ENCODE data around the gene ST3GAL3. TPM values are rescaled to one million over a fixed set of nuclear protein-coding genes. Genes with fewer than 3 reads are reported as not detected.

Gene ST3GAL3
- total RNA-seq, 1 experiment from 2014 or later: 8.6 TPM

GRCh38 chr1:43688594-43689000 is 18.7 kb upstream of the ST3GAL3 start (continued):
- TF ChIP-seq ZNF512 (CRISPR knock-in tag; IDR thresholded peaks at IDR 0.05; ENCODE audit: borderline replicate concordance) (no peak), ZNF232 (CRISPR knock-in tag; IDR thresholded peaks at IDR 0.05) (no peak)

- DNase-seq (ENCODE audit: low spot score) (no peak), ATAC-seq (no peak)
- H3K36me3 Mint-ChIP-seq: peaks cover 90% of the 10 kb centered on the region
- no peak overlapping the region for H3K4me3 Mint-ChIP-seq
- no peak overlapping the region for H3K27ac Mint-ChIP-seq
- TF ChIP-seq ATF3 (CRISPR knock-in tag; conservative IDR thresholded peaks at IDR 0.05) (no peak), RELA (CRISPR knock-in tag; IDR thresholded peaks at IDR 0.05; ENCODE audit: borderline replicate concordance) (no peak), NR2C2 (CRISPR knock-in tag; IDR thresholded peaks at IDR 0.05) (no peak), MXD4 (CRISPR knock-in tag; IDR thresholded peaks at IDR 0.05; ENCODE audit: borderline replicate concordance) (no peak)
- ChIA-PET CTCF (no interaction called here), POLR2A (no interaction called here)
- no peaks in the 10 kb centered on the region for H3K4me1 Mint-ChIP-seq
- H3K27me3 Mint-ChIP-seq (ENCODE audit: low read depth): no peaks in the 10 kb centered on the region
- H3K9me3 Mint-ChIP-seq: no peaks in the 10 kb centered on the region
These were observed 18.0 kb upstream of the ST3GAL3 start for GRCh38 chr1:43689289-43689688.

- H3K4me3 Mint-ChIP-seq: no peak overlapping the region
- TF ChIP-seq CDX4 (CRISPR knock-in tag; IDR thresholded peaks at IDR 0.05; ENCODE audit: borderline replicate concordance): no peak
- CTCF ChIA-PET: interaction anchor here (1.1 to 1.6 kb wide), 3 partner anchors 13 to 242 kb away, joined by 3 to 4 read pairs (median 3); no protein-coding TSS in a partner anchor
- H3K27ac Mint-ChIP-seq: no peak overlapping the region
- H3K4me1 Mint-ChIP-seq: no peaks in the 10 kb centered on the region
- ATAC-seq (no peak), DNase-seq (ENCODE audit: low spot score) (no peak)
- H3K9me3 Mint-ChIP-seq: no peaks in the 10 kb centered on the region
- no peaks in the 10 kb centered on the region for H3K27me3 Mint-ChIP-seq (ENCODE audit: low read depth)
- peaks cover 63% of the 10 kb centered on the region; the same call in 1 of the 2 replicates for H3K36me3 Mint-ChIP-seq
- POLR2A ChIA-PET: no interaction called here
These were observed 15.2 kb upstream of the ST3GAL3 start for GRCh38 chr1:43691871-43692815.

- no peak for DNase-seq (ENCODE audit: low spot score)
- Mint-ChIP-seq H3K27ac (no peak overlapping the region), H3K36me3 (peaks cover 55% of the 10 kb centered on the region), H3K27me3 (ENCODE audit: low read depth) (no peaks in the 10 kb centered on the region), H3K4me3 (no peak overlapping the region), H3K9me3 (no peaks in the 10 kb centered on the region), H3K4me1 (no peaks in the 10 kb centered on the region)
- no peak for ATAC-seq
- ChIA-PET CTCF (interaction anchor here (1.1 to 1.6 kb wide), 3 partner anchors 11 to 241 kb away, joined by 3 to 4 read pairs (median 3); no protein-coding TSS in a partner anchor), POLR2A (no interaction called here)
- TF ChIP-seq FOXJ3 (CRISPR knock-in tag; IDR thresholded peaks at IDR 0.05; ENCODE audit: borderline replicate concordance) (no peak), NR1H2 (CRISPR knock-in tag; IDR thresholded peaks at IDR 0.05) (no peak), ZNF121 (CRISPR knock-in tag; IDR thresholded peaks at IDR 0.05) (no peak), ZNF263 (CRISPR knock-in tag; IDR thresholded peaks at IDR 0.05; ENCODE audit: low read depth) (no peak), ELF4 (CRISPR knock-in tag; IDR thresholded peaks at IDR 0.05; ENCODE audit: low read depth) (no peak), NFE2L1 (CRISPR knock-in tag; IDR thresholded peaks at IDR 0.05) (no peak), ETV6 (CRISPR knock-in tag; IDR thresholded peaks at IDR 0.05) (no peak), RELA (CRISPR knock-in tag; IDR thresholded peaks at IDR 0.05; ENCODE audit: borderline replicate concordance) (no peak), AFF4 (CRISPR knock-in tag; IDR thresholded peaks at IDR 0.05; ENCODE audit: borderline replicate concordance) (no peak), GRHL2 (CRISPR knock-in tag; IDR thresholded peaks at IDR 0.05; ENCODE audit: insufficient replicate concordance, severe bottlenecking) (no peak), MAX (CRISPR knock-in tag; IDR thresholded peaks at IDR 0.05) (no peak), USF2 (CRISPR knock-in tag; IDR thresholded peaks at IDR 0.05) (no peak), NR2C2 (CRISPR knock-in tag; IDR thresholded peaks at IDR 0.05) (no peak)
These were observed 14.0 kb upstream of the ST3GAL3 start for GRCh38 chr1:43693371-43693770.

Data from WTC11 (cell line).